Measurements from ENCODE around the gene BSDC1.
"Not testable (repeated sequence)": the region's sequence is repeated elsewhere in the genome, so short reads cannot be mapped to it uniquely, and the experiment has no call there.

Gene BSDC1, protein sequence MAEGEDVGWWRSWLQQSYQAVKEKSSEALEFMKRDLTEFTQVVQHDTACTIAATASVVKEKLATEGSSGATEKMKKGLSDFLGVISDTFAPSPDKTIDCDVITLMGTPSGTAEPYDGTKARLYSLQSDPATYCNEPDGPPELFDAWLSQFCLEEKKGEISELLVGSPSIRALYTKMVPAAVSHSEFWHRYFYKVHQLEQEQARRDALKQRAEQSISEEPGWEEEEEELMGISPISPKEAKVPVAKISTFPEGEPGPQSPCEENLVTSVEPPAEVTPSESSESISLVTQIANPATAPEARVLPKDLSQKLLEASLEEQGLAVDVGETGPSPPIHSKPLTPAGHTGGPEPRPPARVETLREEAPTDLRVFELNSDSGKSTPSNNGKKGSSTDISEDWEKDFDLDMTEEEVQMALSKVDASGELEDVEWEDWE

DNA sequence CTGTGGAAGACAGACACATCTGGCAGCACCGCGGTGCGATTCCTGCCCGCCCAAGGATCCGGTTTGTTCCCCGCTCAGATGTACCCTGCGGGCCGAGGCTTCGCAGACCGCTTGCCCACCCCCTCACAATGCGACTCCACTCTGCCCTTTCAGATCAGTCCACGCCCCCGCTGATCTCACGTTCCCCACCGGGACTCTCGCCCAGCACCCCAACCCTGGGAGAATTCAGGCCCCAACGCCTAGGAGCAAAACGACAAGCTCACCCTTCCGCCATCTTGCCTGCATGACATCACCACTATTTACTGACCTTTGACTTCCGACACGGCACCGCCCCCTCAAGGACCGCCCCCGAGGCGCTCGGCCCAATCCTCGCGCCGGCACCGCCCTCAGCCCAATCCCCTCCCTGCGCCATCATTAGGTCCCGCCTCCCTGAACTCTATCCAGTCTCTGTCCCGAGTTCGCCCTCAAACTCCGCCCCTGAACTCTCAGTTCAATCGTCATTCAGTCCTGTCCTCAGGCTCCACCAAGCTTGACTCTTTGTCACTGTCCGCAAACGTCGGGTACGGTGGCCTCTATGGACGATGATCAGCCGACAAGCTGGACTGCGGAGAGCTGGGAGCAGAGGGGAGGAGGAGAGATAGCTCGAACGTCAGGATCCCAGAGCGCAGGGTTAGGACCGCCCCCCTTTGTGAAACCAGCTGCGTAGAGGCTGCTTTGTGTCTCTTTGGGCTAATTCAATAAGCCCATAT lies at the start of gene BSDC1:
Gene BSDC1 (minus strand): TSS at position 301 of the 749 bp plus-strand sequence. CDS start 27 bp downstream, at position 274.
- TF ChIP-seq, protein P1, sequence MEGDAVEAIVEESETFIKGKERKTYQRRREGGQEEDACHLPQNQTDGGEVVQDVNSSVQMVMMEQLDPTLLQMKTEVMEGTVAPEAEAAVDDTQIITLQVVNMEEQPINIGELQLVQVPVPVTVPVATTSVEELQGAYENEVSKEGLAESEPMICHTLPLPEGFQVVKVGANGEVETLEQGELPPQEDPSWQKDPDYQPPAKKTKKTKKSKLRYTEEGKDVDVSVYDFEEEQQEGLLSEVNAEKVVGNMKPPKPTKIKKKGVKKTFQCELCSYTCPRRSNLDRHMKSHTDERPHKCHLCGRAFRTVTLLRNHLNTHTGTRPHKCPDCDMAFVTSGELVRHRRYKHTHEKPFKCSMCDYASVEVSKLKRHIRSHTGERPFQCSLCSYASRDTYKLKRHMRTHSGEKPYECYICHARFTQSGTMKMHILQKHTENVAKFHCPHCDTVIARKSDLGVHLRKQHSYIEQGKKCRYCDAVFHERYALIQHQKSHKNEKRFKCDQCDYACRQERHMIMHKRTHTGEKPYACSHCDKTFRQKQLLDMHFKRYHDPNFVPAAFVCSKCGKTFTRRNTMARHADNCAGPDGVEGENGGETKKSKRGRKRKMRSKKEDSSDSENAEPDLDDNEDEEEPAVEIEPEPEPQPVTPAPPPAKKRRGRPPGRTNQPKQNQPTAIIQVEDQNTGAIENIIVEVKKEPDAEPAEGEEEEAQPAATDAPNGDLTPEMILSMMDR (IDR thresholded peaks at IDR 0.05; ENCODE audit: low read length): no peak
- no peak for TF ChIP-seq EZH2 (IDR thresholded peaks at IDR 0.05; ENCODE audit: borderline replicate concordance, low read length)
- H3K4me1 ChIP-seq (ENCODE audit: insufficient read depth, low read length, severe bottlenecking): peaks cover 18% of the 10 kb centered on the region
- peak within 1 kb of the TSS; percentile 13 for H3K27ac ChIP-seq (ENCODE audit: low read depth, low read length, poor library complexity, severe bottlenecking)
- H2AFZ ChIP-seq (ENCODE audit: low read length): peak within 1 kb of the TSS; percentile 17
- peak within 1 kb of the TSS; percentile 76 for H3K4me3 ChIP-seq (ENCODE audit: low read depth, low read length, poor library complexity, severe bottlenecking)
- no peaks in the 10 kb centered on the region for H3K9me2 ChIP-seq (ENCODE audit: low read depth, low read length)
- H4K20me1 ChIP-seq (ENCODE audit: insufficient read depth, low read length): no peaks in the 10 kb centered on the region
- H3K79me2 ChIP-seq (ENCODE audit: insufficient read depth, low read length): peaks cover 7% of the 10 kb centered on the region
- H3K9ac ChIP-seq (ENCODE audit: low read length): peak within 1 kb of the TSS; percentile 68
- peak within 1 kb of the TSS; percentile 70 for H3K4me2 ChIP-seq (ENCODE audit: low read length)
- H3K27me3 ChIP-seq (ENCODE audit: insufficient read depth, low read length): no peaks in the 10 kb centered on the region
- no peaks in the 10 kb centered on the region for H3F3A ChIP-seq (ENCODE audit: insufficient read depth, low read length)
- peaks cover 18% of the 10 kb centered on the region; the same call in 1 of the 2 replicates for H3K36me3 ChIP-seq (ENCODE audit: insufficient read depth, low read length)
- H3K9me3 ChIP-seq (ENCODE audit: low read length): peaks cover 3% of the 10 kb centered on the region; the same call in 1 of the 2 replicates

GRCh38 chr1:32441467-32441866 lies 47.2 kb upstream of the BSDC1 start:
- H3K4me1 ChIP-seq (ENCODE audit: insufficient read depth, low read length, severe bottlenecking); H3K79me2 ChIP-seq (ENCODE audit: insufficient read depth, low read length); H3K4me3 ChIP-seq (ENCODE audit: low read depth, low read length, poor library complexity, severe bottlenecking); H3K9me2 ChIP-seq (ENCODE audit: low read depth, low read length); H3K27me3 ChIP-seq (ENCODE audit: insufficient read depth, low read length); H3K36me3 ChIP-seq (ENCODE audit: insufficient read depth, low read length); H3K4me2 ChIP-seq (ENCODE audit: low read length); H4K20me1 ChIP-seq (ENCODE audit: insufficient read depth, low read length); H2AFZ ChIP-seq (ENCODE audit: low read length); H3K9me3 ChIP-seq (ENCODE audit: low read length); H3K27ac ChIP-seq (ENCODE audit: low read depth, low read length, poor library complexity, severe bottlenecking); H3K9ac ChIP-seq (ENCODE audit: low read length); H3F3A ChIP-seq (ENCODE audit: insufficient read depth, low read length): not testable (repeated sequence)

DNA sequence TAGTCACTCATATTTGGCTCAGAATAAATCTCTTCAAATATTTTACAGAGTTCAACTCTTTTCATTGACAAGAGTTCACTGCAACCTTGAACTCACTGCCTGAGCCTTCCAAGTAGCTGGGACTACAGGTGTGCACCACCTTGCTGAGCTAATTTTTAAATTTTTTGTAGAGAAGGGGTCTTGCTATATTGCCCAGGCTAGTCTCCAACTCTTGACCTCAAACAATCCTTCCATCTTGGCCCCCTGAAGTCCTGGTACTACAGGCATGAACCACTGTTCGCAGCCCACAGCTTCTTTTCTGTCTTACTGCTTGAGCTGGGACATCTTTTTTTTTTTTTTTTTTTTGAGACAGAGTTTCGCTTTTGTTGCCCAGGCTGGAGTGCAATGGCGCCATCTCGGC lies 44.5 kb upstream of the BSDC1 start:
- H4K20me1 ChIP-seq (ENCODE audit: insufficient read depth, low read length); H2AFZ ChIP-seq (ENCODE audit: low read length); H3K27me3 ChIP-seq (ENCODE audit: insufficient read depth, low read length); H3K4me1 ChIP-seq (ENCODE audit: insufficient read depth, low read length, severe bottlenecking); H3K36me3 ChIP-seq (ENCODE audit: insufficient read depth, low read length); H3K9ac ChIP-seq (ENCODE audit: low read length); H3K4me3 ChIP-seq (ENCODE audit: low read depth, low read length, poor library complexity, severe bottlenecking); H3F3A ChIP-seq (ENCODE audit: insufficient read depth, low read length); H3K79me2 ChIP-seq (ENCODE audit: insufficient read depth, low read length); H3K9me2 ChIP-seq (ENCODE audit: low read depth, low read length); H3K27ac ChIP-seq (ENCODE audit: low read depth, low read length, poor library complexity, severe bottlenecking); H3K4me2 ChIP-seq (ENCODE audit: low read length); H3K9me3 ChIP-seq (ENCODE audit: low read length): not testable (repeated sequence)

DNA sequence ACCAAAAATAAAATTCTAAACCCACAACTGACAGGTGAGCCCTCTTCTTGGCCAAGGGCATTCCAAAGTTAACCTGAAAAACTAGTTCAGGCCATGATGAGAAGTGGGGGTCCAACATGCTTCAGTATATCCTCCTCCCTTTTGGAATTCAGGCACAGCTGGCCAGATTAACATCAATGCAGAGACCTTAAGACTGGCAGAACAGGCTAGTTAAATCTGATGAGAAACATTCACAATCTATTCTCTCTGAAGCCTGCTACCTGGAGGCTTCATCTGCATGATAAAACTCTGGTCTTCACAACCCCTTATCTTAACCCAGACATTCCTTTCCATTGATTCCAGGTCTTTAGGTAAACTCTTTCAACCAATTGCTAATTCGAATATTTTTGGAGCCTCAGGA lies 43.9 kb upstream of the BSDC1 start:
- no peak overlapping the region for H3K4me3 ChIP-seq (ENCODE audit: low read depth, low read length, poor library complexity, severe bottlenecking)
- H3K79me2 ChIP-seq (ENCODE audit: insufficient read depth, low read length): no peaks in the 10 kb centered on the region
- peaks cover 7% of the 10 kb centered on the region; the same call in 1 of the 2 replicates for H3K27me3 ChIP-seq (ENCODE audit: insufficient read depth, low read length)
- TF ChIP-seq EZH2 (IDR thresholded peaks at IDR 0.05; ENCODE audit: borderline replicate concordance, low read length): no peak
- TF ChIP-seq, protein P1 (IDR thresholded peaks at IDR 0.05; ENCODE audit: low read length): no peak
- 0 out of 2 replicates have a peak, but pooled peaks cover 2% of the 10 kb centered on the region for H3K9me3 ChIP-seq (ENCODE audit: low read length)
- H3K27ac ChIP-seq (ENCODE audit: low read depth, low read length, poor library complexity, severe bottlenecking): no peak overlapping the region
- H3K36me3 ChIP-seq (ENCODE audit: insufficient read depth, low read length): no peaks in the 10 kb centered on the region; the same call in 1 of the 2 replicates
- H3K9me2 ChIP-seq (ENCODE audit: low read depth, low read length): no peaks in the 10 kb centered on the region
- no peak overlapping the region for H3K9ac ChIP-seq (ENCODE audit: low read length)
- no peaks in the 10 kb centered on the region for H4K20me1 ChIP-seq (ENCODE audit: insufficient read depth, low read length)
- H3F3A ChIP-seq (ENCODE audit: insufficient read depth, low read length): no peaks in the 10 kb centered on the region
- no peak overlapping the region for H3K4me2 ChIP-seq (ENCODE audit: low read length)
- H3K4me1 ChIP-seq (ENCODE audit: insufficient read depth, low read length, severe bottlenecking): no peaks in the 10 kb centered on the region
- no peak overlapping the region for H2AFZ ChIP-seq (ENCODE audit: low read length)

Data from OCI-LY1 (cell line).